Stimulated activated CD8-positive, alpha-beta memory T cell treated with anti-CD3 and anti-CD28 coated beads, Interleukin-15, amount 100 ng/mL, for 24 hours (primary cell): ENCODE measurements around the gene WARS2.

Experiments used
- DNase-seq: peaks from one replicate; pipeline ENCODE4 v3.0.0-alpha.2; 2020; ENCODE audit warnings: low read depth

The WARS2 gene

GRCh38 chr1:119012383-119012782, 128.1 kb downstream of the WARS2 start:
- no peak for DNase-seq

DNA sequence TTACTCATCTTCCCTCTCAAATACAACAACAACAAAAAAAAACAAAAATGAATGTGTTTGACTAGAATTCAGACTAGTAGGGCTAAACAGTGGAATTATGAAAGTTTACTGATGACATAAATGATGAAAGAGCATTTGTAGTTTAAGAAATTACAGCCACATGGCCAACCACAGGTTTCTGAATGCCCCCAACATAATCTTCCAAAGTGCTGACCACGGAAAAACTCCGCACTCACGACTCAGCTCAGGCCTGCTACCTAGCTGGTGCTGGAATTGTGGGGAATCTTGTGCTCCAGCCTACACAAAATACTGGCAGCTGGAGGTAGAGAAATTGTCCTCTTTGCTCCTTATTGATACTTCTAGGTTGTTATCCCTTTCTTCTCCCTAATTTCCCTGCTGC, 128.7 kb downstream of the WARS2 start:
- no peak for DNase-seq

GRCh38 chr1:119011116-119011515, 129.3 kb downstream of the WARS2 start:
- DNase-seq, result no peak

- DNase-seq, result no peak
Observed at GRCh38 chr1:119010201-119010600, 130.3 kb downstream of the WARS2 start.

DNA sequence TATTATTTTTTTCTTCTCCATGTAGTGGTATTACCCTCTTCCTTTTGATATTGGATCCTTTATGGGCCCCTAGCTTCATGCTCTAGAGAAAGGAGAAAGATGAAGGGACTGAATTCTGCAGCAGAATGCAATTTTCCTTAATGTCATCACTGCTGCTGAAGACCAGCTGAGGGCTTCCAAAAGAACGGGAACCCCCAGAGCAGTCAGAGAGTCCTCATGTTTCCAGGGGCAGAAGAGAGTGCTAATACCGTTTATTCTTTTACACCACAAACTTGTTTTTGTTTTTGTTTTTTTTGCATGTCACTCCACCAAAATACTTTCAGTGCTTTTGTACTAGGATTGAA, 131.2 kb downstream of the WARS2 start:
- no peak for DNase-seq

- no peak for DNase-seq
Observed at GRCh38 chr1:119008483-119009311, 131.8 kb downstream of the WARS2 start.

GRCh38 chr1:119007670-119008482, 132.6 kb downstream of the WARS2 start:
- no peak for DNase-seq

DNA sequence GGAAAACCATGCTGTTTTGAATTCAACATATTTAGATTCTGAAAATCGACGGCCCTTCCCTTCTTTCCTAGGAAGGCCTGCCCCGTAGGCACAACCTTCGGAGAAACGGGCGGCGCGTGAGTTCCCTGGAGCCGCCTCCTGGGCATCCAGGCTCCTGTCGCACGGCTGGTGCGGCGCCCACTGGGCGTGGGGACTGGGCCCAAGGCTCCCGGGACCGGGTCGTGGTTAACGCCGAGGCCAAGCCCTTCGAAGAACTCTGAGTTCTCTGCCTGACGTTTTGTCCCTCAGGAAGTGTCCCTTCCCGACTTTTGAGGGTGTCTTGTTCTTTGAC, 133.1 kb downstream of the WARS2 start:
- DNase-seq, result no peak

DNA sequence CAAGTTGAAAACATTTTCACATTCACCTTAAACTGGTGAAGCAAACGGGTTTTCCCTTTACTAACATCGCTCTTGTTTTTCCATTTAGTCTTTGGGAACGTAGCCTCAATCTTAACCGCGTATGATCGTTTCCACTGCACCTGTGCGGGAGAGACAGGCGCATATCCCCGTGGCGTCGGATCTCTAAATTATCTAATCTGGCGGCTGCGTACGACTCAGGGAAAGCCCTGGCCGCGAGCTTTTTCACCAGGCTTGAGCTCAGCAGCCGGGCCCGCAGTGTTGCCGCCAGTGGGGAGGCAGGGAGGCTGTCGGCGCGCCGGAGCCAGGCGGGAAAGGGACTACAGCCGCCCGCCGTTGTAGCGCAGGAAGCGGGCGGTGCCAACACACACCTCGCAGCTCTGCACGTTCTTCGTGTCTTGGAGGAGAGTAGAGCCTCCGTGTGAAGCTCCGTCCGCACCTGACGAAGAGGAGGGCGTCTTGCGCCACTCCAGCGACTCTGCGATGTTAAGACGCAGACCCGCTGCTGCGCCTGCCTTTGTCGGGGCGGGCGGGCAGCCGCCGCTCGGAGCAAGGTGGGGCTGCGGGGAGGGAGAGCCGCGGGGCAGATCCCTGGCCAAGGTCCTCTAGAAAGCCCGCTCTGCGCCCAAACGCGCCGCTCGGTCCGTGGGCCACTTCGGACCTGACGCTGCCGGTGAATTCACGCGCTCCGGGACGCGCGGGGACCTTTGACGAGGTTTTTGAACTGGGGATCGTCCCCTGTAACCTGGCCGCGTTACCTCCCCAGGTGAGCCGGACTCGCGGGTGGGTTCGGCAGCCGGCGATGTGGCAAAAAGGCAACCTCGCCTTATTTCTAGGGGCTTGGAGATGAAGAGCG, 133.8 kb downstream of the WARS2 start:
- no peak for DNase-seq

DNA sequence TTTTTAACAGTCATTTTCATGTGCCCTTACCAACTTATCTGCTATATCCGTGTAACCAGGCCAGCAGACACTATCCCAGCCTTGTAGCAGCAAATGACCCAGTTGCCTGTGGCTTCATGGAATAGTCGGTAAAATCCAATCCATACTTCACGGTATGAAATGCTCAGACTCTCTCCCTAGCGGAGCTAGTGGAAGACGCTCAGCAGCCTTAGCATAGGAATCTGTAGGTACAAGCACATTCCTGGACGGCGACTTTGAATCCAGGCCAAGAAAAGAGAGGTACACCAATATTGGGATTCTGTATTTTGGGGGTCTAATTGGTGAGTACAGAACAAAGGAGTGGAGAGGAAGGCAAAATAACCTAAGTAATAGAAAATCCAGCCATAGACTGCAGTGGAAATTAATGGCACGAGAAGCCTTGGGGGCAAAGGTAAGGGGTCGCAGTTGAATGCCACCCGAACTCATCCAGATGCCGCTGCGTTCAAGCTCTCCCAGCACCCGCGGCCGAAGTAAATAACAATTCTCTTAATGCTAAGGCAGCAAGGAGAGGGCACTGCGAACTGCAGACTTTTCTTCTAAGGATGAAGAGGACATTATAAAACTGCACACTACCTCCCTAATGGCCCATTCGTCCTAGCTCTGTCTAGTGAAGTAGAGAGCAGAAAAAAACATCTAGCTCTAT, 134.6 kb downstream of the WARS2 start:
- DNase-seq, result no peak

- DNase-seq, result no peak
Observed at GRCh38 chr1:119004781-119005180, 135.7 kb downstream of the WARS2 start.

DNA sequence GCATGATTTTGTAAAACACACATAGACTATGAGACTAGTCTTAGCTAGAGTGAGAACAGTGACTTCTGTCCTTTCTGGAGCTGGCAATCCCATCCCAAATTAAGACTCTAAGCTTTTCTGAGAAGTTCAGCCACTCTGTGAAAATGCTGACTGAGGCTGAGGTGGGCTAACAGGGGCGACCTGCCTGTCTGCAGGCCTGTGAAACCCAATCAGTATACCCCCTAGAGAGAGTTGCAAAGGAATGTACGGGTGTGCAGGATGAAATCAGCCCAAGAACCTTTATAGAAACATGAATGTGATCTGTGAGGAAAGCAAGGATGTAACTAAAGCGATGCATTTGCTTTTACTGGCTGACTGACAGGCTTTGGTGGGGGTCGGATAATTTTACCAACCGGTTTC, 136.3 kb downstream of the WARS2 start:
- no peak for DNase-seq

DNA sequence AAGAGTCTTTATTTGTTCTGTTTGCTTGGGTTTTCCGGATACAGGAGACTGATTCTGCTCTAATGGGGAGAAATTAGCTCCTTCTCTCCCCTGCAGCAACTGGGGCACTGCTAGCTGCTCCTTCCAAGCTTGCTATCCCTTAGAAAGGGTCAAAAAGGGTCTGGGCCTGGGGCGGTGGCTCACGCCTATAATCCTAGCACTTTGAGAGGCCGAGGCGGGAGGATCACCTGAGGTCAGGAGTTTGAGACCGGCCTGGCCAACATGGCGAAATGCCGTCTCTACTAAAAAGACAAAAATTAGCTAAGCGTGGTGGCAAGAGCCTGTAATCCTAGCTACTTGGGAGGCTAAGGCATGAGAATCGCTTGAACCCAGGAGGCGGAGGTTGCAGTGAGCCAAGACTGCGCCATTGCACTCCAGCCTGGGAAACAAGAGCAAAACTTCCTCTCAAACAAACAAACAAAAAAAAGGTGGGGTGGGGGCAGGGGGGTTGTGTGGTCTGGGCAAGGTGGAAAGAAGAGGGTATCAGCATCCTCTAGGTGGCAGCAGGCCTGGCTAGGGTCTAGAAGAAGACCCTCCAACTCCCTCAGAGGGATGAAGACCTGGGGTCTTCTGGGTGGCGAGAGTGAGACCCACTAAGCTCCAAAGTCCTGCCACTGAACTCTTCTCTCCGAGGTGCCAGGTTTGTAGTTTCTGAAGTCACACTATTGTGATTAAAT, 136.9 kb downstream of the WARS2 start:
- no peak for DNase-seq

GRCh38 chr1:119002028-119002686, 138.3 kb downstream of the WARS2 start:
- DNase-seq, result no peak

DNA sequence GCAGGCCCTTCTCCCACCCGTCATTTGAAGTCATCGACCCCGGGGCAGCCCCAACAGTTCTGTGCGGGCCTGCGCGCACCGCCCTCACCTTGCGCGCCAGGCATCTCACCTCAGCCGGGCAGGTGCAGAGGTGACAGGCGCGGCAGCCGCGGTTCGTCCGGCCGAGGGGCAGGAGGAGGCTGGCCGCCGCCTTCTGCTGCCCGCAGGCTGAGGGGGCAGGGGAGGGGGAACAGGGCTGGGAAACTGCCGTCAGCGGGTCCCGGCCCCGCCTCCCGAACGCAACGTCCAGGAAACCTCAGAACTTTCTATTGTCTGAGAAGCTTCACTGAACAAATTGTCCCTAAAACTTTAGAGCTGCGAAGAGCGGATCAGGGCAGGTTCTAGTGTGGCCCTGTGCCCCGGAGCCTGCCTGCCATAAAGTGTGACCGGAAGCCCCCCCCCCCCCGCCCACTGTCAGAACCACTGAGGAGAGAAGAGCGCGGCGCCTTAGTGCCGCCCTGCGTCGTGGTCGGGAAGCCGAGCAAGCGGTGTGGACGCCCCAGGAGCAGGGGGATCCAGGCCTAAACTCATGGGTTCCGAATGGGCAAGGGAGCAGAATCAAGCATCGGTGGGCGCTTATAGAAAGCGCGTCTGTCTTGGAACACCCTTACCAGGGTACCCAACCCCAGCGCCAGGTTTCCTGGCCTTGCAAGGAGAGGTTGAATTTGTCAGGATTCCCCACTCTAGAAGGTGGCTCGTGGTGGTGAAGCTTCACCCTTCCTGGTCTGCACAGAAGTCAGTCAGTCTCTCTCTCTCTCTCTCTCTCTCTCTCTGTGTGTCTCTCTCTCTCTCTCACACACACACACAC, 139.0 kb downstream of the WARS2 start:
- DNase-seq, result no peak

GRCh38 chr1:119000371-119001180, 139.9 kb downstream of the WARS2 start:
- no peak for DNase-seq

DNA sequence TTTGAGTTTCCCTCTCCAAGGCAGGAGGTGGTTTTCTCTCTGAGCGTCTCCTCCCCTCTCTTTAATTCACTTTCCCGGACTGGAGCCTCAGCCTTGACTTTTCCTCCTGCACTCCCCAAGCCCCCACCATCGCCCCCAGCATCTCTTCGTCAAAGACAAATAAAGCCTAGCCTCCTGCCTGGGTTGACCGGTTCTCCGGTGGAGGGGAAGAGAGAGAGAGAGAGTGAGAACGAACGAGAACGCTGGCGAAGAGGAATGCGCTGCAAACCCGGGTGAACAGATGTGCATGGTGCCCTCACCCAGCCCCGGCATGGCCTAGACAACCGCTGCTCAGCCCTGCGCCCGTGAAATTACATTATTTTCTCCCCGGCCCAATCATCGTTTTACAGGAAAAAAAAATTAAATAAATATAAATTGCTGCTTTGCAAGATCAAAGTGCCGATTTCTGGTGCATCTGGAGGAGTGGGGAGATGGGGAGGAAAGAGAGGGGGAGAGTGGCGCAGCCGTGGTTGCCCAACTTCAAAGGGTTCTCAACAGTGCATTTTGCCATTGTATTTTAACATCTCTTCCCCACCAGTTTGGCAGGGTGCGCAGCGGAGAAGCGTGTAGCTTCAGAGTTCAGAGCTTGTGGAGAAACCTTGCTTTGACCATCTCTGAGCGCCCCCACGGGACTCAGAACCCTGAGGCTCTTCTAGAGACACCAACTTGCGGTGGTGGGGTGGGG, 140.9 kb downstream of the WARS2 start:
- DNase-seq, result no peak

DNA sequence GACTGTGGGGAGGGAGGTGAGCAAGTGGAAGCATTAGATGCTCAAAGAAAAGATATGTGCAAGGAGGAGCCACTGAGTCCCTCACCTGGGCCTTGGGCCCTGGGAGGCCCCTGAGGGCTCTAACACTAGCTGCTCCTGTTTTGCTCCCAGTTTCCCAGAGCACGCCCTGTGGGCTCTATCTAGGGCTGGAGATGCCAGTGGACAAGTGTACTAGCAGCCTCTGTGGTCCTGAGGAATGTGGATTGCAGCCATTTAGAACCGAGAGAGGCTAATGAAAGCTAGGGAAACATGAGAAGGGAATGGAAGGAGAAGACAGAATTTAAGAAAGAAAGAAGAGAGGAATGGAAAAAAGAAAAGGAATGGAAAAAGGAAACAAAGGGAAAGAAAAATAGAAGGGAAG, 142.3 kb downstream of the WARS2 start:
- DNase-seq, result no peak
